ENCODE data around the gene SORBS1. TPM values are rescaled to one million over a fixed set of nuclear protein-coding genes. Genes with fewer than 3 reads are reported as not detected.
A peak's percentile ranks its signal among the peaks of the same experiment; 100 is the strongest.

Gene SORBS1
- total and polyA plus RNA-seq, 2 of the 13 experiments (the other 11 are each of a cell fraction or from before 2014, with no cell fraction given), result 16.8 to 39.8 TPM

- H3K4me2 ChIP-seq (ENCODE audit: low read depth, low read length), result no peak overlapping the region
- no peaks in the 10 kb centered on the region; a peak in 2 of 5 replicates for H3K36me3 ChIP-seq (replicated peaks in 1 of 2; ENCODE audit: control insufficient read depth in 1 of 2, insufficient read depth in 2 of 2, low read length in 2 of 2)
- TF ChIP-seq, protein P1, sequence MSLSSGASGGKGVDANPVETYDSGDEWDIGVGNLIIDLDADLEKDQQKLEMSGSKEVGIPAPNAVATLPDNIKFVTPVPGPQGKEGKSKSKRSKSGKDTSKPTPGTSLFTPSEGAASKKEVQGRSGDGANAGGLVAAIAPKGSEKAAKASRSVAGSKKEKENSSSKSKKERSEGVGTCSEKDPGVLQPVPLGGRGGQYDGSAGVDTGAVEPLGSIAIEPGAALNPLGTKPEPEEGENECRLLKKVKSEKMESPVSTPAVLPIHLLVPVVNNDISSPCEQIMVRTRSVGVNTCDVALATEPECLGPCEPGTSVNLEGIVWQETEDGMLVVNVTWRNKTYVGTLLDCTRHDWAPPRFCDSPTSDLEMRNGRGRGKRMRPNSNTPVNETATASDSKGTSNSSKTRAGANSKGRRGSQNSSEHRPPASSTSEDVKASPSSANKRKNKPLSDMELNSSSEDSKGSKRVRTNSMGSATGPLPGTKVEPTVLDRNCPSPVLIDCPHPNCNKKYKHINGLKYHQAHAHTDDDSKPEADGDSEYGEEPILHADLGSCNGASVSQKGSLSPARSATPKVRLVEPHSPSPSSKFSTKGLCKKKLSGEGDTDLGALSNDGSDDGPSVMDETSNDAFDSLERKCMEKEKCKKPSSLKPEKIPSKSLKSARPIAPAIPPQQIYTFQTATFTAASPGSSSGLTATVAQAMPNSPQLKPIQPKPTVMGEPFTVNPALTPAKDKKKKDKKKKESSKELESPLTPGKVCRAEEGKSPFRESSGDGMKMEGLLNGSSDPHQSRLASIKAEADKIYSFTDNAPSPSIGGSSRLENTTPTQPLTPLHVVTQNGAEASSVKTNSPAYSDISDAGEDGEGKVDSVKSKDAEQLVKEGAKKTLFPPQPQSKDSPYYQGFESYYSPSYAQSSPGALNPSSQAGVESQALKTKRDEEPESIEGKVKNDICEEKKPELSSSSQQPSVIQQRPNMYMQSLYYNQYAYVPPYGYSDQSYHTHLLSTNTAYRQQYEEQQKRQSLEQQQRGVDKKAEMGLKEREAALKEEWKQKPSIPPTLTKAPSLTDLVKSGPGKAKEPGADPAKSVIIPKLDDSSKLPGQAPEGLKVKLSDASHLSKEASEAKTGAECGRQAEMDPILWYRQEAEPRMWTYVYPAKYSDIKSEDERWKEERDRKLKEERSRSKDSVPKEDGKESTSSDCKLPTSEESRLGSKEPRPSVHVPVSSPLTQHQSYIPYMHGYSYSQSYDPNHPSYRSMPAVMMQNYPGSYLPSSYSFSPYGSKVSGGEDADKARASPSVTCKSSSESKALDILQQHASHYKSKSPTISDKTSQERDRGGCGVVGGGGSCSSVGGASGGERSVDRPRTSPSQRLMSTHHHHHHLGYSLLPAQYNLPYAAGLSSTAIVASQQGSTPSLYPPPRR (CRISPR knock-in tag; IDR thresholded peaks at IDR 0.05; ENCODE audit: borderline replicate concordance), result no peak
- TF ChIP-seq TCF7L2 (IDR thresholded peaks at IDR 0.05; ENCODE audit: low read depth, low read length), result no peak
- TF ChIP-seq ELK4 (CRISPR knock-in tag; IDR thresholded peaks at IDR 0.05; ENCODE audit: borderline replicate concordance), result no peak
- TF ChIP-seq ZNF777 (CRISPR knock-in tag; IDR thresholded peaks at IDR 0.05), result no peak
- no peak for TF ChIP-seq KDM1A (CRISPR knock-in tag; IDR thresholded peaks at IDR 0.05)
- TF ChIP-seq ZNF619 (CRISPR knock-in tag; IDR thresholded peaks at IDR 0.05), result no peak
- no peak for TF ChIP-seq ZMYM3 (CRISPR knock-in tag; IDR thresholded peaks at IDR 0.05)
- TF ChIP-seq GFI1 (CRISPR knock-in tag; IDR thresholded peaks at IDR 0.05; ENCODE audit: borderline replicate concordance), result no peak
- no peak overlapping the region for H3K4me3 ChIP-seq (replicated peaks in 1 of 3; ENCODE audit: insufficient read depth in 1 of 3, low read depth in 2 of 3, low read length in 3 of 3)
- H3K79me2 ChIP-seq (ENCODE audit: insufficient read depth, low read length), result peaks cover 41% of the 10 kb centered on the region
- no peaks in the 10 kb centered on the region for H3K27me3 ChIP-seq (ENCODE audit: control insufficient read depth in 1 of 2, insufficient read depth in 2 of 2, low read length in 2 of 2)
- POLR2A ChIA-PET, result interaction anchor here (0.8 to 1.5 kb wide), 3 partner anchors 11 to 74 kb away, joined by 3 to 6 read pairs (median 3); no protein-coding TSS in a partner anchor
- no peaks in the 10 kb centered on the region for H4K20me1 ChIP-seq (ENCODE audit: insufficient read depth, low read length)
- no peak overlapping the region for H2AFZ ChIP-seq (ENCODE audit: low read length)
- CTCF ChIA-PET (ENCODE audit: low intra/inter-chr PET ratio, low total read pairs), result no interaction called here
- peak overlapping the region; percentile 96 for H3K27ac ChIP-seq (ENCODE audit: extremely low read length, insufficient read depth, low read length)
- intact Hi-C loops (cut with micrococcal nuclease; ENCODE audit: unreplicated experiment) (no loop called here), in situ Hi-C loops (cut with HindIII; ENCODE audit: extremely low pct_ligation_motif_present, low pct_unique_long_range_greater_than_20kb) (no loop called here)
- no peak for FAIRE-seq
- WGBS (ENCODE audit: low lambda C conversion rate), result 100% methylated on average over 1 of the region's 1 CpG
- peaks cover 100% of the 10 kb centered on the region for H3K4me1 ChIP-seq (ENCODE audit: insufficient read depth, low read length)
- no peak overlapping the region for H3K9ac ChIP-seq (ENCODE audit: insufficient read depth, low read depth, low read length)
- no peak for ATAC-seq
- no TSS peak for BruUV-seq (replicated peaks)
- no peak for DNase-seq (ENCODE audit: low spot score)
- no peaks in the 10 kb centered on the region for H3K9me3 ChIP-seq (ENCODE audit: low read length)
Measured at GRCh38 chr10:95478185-95478584, 83.0 kb downstream of the SORBS1 start.
